ENCODE results near the gene CASZ1. TPM values are rescaled to one million over a fixed set of nuclear protein-coding genes. Genes with fewer than 3 reads are reported as not detected.

Gene CASZ1
- total and polyA plus RNA-seq, 5 experiments from 2014 or later = 0.60 to 13.0 (median 1.4) TPM

DNA sequence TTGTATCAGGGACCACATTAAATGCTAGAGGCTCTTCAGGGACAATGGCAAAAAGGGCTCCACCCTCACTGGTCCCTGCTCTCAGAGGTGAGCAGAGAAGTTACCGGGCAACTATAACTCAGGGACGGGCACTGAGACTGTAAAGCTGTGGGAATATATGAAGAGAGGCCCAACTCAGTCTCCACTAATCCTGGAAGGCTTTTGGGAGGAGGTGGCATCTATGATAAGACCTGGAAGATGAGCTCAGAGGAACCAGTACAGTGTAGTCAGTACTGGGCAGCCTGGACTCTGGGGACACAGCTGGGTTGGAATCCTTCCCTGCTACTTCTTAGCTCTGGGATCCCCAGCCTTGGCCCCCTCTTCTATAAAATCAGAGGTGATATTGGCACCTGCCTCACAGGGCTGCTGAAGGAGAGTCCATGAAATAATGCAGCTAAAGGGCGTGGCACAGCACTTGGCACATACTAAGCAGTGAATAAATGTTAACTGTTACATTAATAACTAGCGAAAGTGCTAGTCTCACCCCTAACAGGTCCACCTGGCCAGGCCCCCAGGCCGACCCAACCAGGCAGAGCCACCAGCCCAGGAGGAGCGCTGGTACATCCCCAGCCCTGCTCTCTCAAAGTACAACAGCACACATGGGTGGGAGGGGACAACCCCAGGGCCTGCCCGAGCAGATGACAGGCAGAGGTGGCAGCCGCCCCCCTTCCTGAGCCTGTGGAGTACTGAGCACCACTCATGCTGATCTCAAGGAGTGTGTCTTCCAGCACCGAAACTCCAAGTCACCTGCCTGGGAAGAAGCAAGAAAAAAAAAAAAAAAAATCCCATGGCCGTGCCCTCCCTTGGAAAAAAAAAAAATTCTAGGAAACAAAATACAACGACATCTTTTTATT, 62.7 kb downstream of the CASZ1 start:
- Mint-ChIP-seq H3K4me1 (no peaks in the 10 kb centered on the region), H3K4me3 (no peak overlapping the region), H3K9me3 (no peaks in the 10 kb centered on the region), H3K27me3 (no peaks in the 10 kb centered on the region), H3K36me3 (no peaks in the 10 kb centered on the region), H3K27ac (no peak overlapping the region)
- ATAC-seq (no peak), DNase-seq (no peak)
- POLR2A ChIA-PET = interaction anchor here (0.7 kb wide), 1 partner anchor 26 kb away, joined by 4 read pairs; no protein-coding TSS in a partner anchor

DNA sequence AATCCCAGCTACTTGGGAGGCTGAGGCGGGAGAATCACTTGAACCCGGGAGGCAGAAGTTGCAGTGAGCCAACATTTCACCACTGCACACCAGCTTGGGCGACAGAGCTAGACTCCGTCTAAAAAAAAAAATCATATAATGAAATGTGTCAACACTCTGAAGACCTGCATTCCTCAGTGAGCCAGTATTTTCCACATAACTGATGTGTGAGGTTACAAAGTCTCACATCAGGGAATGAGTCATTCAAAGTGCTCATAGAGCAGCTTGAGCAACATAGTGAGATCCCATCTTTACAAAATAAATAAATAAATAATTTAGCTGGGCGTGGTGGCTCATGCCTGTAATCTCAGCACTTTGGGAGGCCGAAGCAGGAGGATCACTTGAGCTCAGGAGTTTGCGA, 65.5 kb downstream of the CASZ1 start:
- DNase-seq = no peak
- no peak for ATAC-seq
- Mint-ChIP-seq H3K9me3 (no peaks in the 10 kb centered on the region), H3K27ac (no peak overlapping the region), H3K4me1 (no peaks in the 10 kb centered on the region), H3K36me3 (no peaks in the 10 kb centered on the region), H3K4me3 (no peak overlapping the region), H3K27me3 (no peaks in the 10 kb centered on the region)
- POLR2A ChIA-PET = no interaction called here

DNA sequence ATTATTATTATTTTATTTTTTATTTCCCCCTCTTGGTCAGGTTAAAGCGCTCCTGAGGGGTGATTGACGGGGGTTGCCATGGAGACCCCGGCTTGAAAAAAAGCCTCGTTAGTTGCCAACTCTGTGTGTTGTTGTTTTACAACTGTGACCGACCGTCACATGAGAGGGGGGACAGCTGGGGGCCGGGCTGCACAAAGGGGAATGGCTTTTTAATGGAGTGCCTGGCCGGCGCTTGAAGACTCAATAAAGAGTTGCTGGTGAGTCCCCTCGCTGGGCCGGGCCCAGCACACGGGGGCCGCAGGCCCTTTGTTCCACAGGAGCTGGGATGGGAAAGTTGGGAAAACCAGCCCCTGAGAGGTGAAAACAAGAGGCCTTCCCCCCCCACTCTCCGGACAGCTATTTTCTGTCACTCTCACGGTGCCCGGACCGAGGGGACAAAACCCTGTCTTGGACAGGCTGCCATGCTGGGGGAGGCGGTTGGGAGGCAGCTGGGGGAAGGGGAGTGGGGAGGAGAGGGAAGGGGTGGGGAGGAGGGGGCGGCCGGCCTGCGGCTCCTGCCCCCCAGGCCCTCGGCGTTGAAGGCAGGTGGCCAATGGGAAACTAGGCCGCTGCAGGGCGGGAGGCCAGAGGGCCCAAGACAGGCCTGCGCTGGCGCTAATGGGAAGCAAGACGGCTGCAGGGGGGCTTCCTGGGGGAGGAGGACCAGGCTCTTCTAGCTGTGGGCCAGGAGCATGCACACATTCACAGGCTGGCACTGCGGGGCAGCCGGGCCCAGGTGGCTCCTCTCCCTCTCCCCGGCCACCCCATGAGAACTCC, 67.6 kb downstream of the CASZ1 start:
- Mint-ChIP-seq H3K27me3 (peaks cover 0 to under 1% (median 0%) of the 10 kb centered on the region in 5 donors), H3K36me3 (no peaks in the 10 kb centered on the region), H3K27ac (no peak overlapping the region), H3K4me1 (no peaks in the 10 kb centered on the region), H3K4me3 (no peak overlapping the region), H3K9me3 (no peaks in the 10 kb centered on the region)
- DNase-seq (no peak), ATAC-seq (no peak)
- POLR2A ChIA-PET = no interaction called here

DNA sequence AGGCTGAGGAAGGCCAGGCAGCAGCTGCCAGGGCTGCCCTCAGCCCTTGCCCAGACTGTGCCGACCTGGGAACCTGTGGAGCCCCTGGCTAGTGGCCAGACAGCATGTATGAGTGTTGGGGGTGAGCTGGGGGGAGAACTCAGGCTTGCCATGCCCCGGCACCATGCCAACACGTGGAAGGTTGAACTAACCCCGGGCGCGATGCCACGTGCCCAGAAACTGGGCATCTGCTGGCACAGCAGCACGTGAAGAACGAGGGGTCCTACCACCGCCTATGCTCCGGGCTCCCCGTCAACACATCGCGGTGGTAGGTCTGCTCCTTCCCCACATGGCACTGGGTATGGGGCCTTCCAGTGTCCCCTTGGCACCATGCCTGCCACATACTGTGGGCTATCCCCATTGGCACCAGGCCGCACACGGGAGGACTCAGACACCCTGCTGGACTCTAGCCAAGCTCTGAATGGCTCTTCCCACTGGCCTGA, 68.7 kb downstream of the CASZ1 start:
- POLR2A ChIA-PET = no interaction called here
- ATAC-seq (no peak), DNase-seq (no peak)
- H3K36me3 Mint-ChIP-seq = no peaks in the 10 kb centered on the region
- H3K27me3 Mint-ChIP-seq = peaks cover 0 to 3% (median 0%) of the 10 kb centered on the region in 5 donors
- no peaks in the 10 kb centered on the region for H3K9me3 Mint-ChIP-seq
- no peak overlapping the region for H3K4me3 Mint-ChIP-seq
- H3K27ac Mint-ChIP-seq = no peak overlapping the region
- no peaks in the 10 kb centered on the region for H3K4me1 Mint-ChIP-seq

DNA sequence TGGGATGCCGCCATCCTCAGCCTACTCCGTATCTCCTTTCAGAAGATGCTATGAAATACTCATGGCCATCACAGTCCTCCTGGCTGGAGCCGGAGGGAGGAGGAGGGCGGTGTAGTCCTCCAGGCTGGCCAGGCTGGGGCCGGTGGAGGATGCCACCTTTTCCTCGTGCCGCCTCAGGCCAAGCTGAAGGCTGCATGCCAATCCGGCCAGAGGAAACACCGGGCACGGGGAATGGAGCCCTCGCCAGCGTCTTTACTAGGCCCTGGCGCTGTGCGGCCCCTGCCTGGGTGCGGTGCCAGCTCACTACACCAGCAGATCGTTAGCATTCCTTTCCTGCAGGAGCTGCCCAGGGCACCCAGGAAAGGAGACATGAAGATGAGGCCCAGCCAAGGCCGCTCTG, 70.1 kb downstream of the CASZ1 start:
- POLR2A ChIA-PET = no interaction called here
- ATAC-seq = no peak

DNA sequence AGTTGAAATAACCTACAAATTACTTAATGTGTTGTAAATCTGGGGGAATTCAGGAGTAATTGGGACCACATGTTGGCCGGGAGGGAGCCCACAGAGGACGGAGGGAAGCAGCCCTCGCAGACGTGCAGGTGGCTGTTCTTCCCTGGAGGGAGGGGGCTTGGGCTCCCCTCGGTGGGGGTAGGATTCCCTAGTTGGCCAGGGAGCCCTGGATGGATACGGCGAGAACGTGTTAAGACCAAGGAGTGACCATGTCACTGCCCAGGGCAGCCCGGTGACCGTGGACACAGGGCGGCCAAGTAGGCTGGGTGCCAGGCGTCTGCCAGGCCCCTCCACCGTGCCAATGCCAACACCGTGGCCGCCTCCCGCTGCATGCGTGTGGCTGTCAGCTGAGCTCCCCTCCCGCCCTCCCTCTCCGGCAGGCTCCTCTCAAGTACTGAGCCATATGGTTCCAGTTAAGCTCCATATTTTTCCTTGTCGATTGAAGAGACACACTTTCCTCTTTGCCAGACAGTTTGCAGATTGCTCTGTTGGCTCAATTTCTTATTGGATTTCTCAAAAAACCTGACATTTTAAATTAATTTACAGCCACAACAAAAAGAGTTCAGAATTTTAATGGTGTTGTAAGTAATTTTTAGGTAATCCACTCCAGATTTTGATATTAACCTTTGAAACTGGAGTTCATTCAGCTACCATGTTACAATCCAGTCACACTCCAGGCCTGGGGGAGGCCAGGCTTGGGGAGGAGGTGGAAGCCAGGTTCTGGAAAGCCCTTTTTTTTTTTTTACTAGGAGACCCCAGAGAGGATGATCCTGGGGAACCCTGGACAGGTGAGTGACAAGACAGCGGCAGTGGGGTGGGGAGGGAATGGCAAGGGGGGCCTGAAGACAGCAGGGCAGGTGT, 71.2 kb downstream of the CASZ1 start:
- DNase-seq (no peak), ATAC-seq (no peak)
- Mint-ChIP-seq H3K27me3 (peaks cover 0 to 3% (median 0%) of the 10 kb centered on the region in 5 donors), H3K27ac (no peak overlapping the region), H3K9me3 (no peaks in the 10 kb centered on the region), H3K36me3 (no peaks in the 10 kb centered on the region), H3K4me3 (no peak overlapping the region), H3K4me1 (no peaks in the 10 kb centered on the region)
- POLR2A ChIA-PET = no interaction called here

More for the DNA sequence above, 70.1 kb downstream of the CASZ1 start:
- H3K9me3 Mint-ChIP-seq = no peaks in the 10 kb centered on the region
- no peak overlapping the region for H3K27ac Mint-ChIP-seq
- no peaks in the 10 kb centered on the region for H3K36me3 Mint-ChIP-seq
- H3K4me3 Mint-ChIP-seq = no peak overlapping the region
- H3K27me3 Mint-ChIP-seq = peaks cover 0 to 3% (median 0%) of the 10 kb centered on the region in 5 donors
- no peak for DNase-seq
- no peaks in the 10 kb centered on the region for H3K4me1 Mint-ChIP-seq

DNA sequence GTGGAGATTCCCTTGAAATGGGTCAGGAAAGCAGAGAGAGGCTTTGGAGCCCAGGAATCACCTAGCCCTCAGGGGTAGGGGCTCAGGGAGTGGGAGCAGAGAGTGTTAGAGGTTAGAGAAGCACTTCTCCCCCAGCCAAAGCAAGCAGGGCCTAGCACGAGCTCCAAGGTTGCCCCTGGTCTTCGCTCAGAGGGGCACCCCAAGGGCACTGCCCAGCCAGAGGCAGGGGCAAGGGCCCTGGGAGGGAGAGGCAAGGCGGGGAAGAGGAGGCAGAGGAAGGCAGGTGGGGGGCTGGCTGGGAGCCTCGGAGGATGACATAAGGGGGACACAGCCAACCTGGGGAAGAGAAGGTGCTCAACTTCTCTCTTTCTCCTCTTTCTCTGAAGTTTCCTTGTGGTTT, 71.9 kb downstream of the CASZ1 start:
- H3K4me1 Mint-ChIP-seq = peaks cover 0 to under 1% (median 0%) of the 10 kb centered on the region in 4 donors
- DNase-seq (no peak), ATAC-seq (no peak)
- no peak overlapping the region for H3K4me3 Mint-ChIP-seq
- no peaks in the 10 kb centered on the region for H3K9me3 Mint-ChIP-seq
- POLR2A ChIA-PET = interaction anchor here (0.5 kb wide), 1 partner anchor 281 kb away, joined by 3 read pairs; no protein-coding TSS in a partner anchor
- H3K27me3 Mint-ChIP-seq = peaks cover 0 to 3% (median 0%) of the 10 kb centered on the region in 5 donors
- H3K36me3 Mint-ChIP-seq = no peaks in the 10 kb centered on the region
- no peak overlapping the region for H3K27ac Mint-ChIP-seq

DNA sequence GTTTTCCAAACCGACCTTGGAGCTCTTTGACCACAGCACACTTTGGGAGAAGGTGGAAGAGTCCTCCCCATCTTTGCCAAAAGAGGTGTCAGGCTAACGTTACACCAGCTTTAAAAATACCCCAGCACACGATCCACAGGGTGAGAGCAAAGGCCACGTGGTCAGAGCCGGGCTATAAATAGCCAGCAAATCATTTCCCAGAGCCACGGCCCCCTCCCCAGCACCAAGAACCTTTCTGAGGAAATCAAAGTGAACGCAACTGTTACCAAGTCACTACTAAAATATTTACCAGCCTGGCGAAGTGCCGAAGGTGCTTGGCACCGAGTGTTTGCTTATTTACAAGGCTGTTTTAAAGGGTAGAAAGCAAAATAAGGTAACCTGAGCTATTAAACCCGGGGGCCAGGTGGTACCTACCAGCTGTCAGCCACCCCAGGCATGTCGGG, 72.4 kb downstream of the CASZ1 start:
- peaks cover 0 to 1% (median 0%) of the 10 kb centered on the region in 4 donors for H3K4me1 Mint-ChIP-seq
- H3K27ac Mint-ChIP-seq = peak overlapping the region in 1 of 10 donors; percentile 28
- ATAC-seq (no peak), DNase-seq (no peak)
- no peaks in the 10 kb centered on the region for H3K36me3 Mint-ChIP-seq
- no peak overlapping the region for H3K4me3 Mint-ChIP-seq
- H3K9me3 Mint-ChIP-seq = no peaks in the 10 kb centered on the region
- H3K27me3 Mint-ChIP-seq = peaks cover 0 to 3% (median 0%) of the 10 kb centered on the region in 5 donors
- POLR2A ChIA-PET = interaction anchor here (0.5 kb wide), 1 partner anchor 281 kb away, joined by 3 read pairs; no protein-coding TSS in a partner anchor

DNA sequence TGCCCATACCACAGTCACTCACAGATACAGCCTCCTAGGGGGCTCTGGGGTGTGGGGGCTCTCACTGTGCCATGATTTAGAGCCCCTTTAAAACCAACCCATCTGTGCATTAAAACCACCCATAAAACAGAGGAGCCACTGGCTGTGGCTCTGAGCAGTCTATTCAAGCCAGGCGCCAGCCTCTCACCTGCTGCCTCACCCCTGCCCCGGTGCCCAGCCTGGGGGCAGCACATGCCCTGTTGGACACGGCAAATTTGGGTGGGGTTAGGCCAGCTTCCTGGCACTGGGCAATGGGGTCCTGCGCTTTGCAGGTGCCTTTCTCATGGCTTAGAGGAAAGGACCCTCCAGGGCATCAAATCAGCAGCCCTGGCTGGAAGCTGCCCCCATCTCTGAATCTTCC, 73.1 kb downstream of the CASZ1 start:
- Mint-ChIP-seq H3K9me3 (no peaks in the 10 kb centered on the region), H3K36me3 (no peaks in the 10 kb centered on the region), H3K27me3 (peaks cover 0 to 3% (median 0%) of the 10 kb centered on the region in 5 donors), H3K4me3 (no peak overlapping the region), H3K27ac (peak overlapping the region in 1 of 10 donors; percentile 28), H3K4me1 (peaks cover 0 to 1% (median 0%) of the 10 kb centered on the region in 4 donors)
- ATAC-seq (no peak), DNase-seq (no peak)
- POLR2A ChIA-PET = no interaction called here

DNA sequence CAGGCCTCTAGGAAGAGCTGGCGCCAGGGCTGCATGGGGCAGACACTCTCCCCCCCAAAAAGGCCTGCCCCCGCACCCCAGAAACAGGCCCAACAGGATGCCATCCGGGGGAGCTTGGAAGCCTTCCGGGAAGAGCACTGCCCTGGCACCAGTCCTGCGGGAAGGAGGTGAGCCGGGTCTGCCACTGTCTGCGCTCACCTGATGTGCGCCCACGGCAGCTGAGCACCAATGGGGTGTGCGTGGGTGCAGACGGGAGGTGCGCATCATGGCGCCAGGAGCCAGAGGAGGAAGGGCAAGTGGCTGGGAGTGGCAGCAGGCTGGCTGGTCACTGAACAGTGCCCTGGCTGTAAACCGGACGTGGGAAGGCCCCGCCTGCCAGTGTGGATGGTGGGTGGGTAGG, 73.6 kb downstream of the CASZ1 start:
- H3K27me3 Mint-ChIP-seq = peaks cover 0 to 3% (median 0%) of the 10 kb centered on the region in 5 donors
- POLR2A ChIA-PET = no interaction called here
- no peak for DNase-seq
- H3K4me3 Mint-ChIP-seq = no peak overlapping the region
- H3K4me1 Mint-ChIP-seq = peaks cover 0 to 1% (median 0%) of the 10 kb centered on the region in 4 donors
- no peaks in the 10 kb centered on the region for H3K36me3 Mint-ChIP-seq
- no peak overlapping the region for H3K27ac Mint-ChIP-seq
- H3K9me3 Mint-ChIP-seq = no peaks in the 10 kb centered on the region
- ATAC-seq = no peak

DNA sequence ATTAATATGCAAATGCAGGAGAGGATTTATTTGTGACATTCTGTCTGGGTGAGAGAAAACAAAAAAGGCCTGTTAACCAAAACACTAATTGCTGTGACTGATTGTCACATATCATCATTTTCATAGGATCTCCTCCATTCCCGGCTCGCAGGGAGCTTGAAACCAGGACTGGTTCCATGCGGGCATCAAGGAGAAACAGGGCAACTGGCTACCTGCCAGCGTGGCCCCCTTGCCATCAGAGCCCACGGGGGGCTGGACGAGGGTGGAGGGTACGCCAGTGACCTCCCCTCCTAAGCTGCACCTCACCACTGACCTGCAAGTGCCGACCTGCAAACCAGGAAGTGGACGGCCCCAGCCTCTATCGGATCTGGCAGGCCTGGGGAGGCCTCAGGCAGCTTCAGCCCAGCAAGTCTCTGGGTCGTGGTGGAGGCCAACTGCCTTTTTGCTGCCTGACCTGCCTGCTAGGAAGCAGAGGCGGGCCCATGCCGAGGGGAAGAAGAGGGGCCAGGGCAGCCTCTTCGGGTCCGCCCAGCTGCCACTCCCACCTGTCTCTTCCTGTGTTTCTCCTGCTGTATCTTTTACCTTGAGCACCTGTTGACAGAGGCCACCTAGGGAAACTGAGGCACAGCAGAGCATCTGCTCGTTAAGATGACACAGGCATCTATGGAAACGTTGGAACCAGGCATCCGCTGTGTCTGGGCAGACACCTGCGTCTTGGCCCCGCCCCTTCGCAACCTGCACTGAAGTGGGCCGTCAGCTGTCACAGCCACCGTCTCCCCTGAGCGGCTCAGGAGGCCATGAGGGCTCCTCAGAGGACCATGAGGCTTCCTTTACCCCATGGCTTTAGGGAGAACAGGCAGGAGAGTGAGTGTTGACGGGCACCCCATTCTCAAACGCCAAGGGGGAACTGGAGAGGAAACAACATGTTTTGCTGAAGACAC, 74.8 kb downstream of the CASZ1 start:
- POLR2A ChIA-PET = no interaction called here

More for the DNA sequence above, 74.8 kb downstream of the CASZ1 start:
- Mint-ChIP-seq H3K27me3 (peaks cover 0 to 3% (median 0%) of the 10 kb centered on the region in 5 donors), H3K36me3 (no peaks in the 10 kb centered on the region), H3K4me3 (no peak overlapping the region), H3K27ac (no peak overlapping the region), H3K4me1 (peaks cover 0 to 1% (median 0%) of the 10 kb centered on the region in 4 donors), H3K9me3 (no peaks in the 10 kb centered on the region)
- ATAC-seq = no peak
- no peak for DNase-seq
